ENCODE measurements around the gene MTHFD1L. TPM values are rescaled to one million over a fixed set of nuclear protein-coding genes. Genes with fewer than 3 reads are reported as not detected.

The MTHFD1L gene
- total and polyA plus RNA-seq, 7 donors: 0.60 to 17.9 (median 3.0) TPM

GRCh38 chr6:150890346-150890745 is 24.8 kb downstream of the MTHFD1L start:
- WGBS, 2 donors: 95 to 96% methylated on average over 13 of the region's 13 CpGs
- Histone ChIP-seq H3K9me3 (no peaks in the 10 kb centered on the region), H3K27me3 (no peaks in the 10 kb centered on the region), H3K27ac (no peak overlapping the region), H3K4me3 (no peak overlapping the region), H3K36me3 (peaks cover 0 to 15% (median 4%) of the 10 kb centered on the region in 4 donors), H3K4me1 (peaks cover 0 to 24% (median 12%) of the 10 kb centered on the region in 4 donors)
- intact Hi-C loops (cut with DNase I): loop anchor here (5.0 kb wide), 1 partner anchor 352 kb away; no protein-coding TSS in a partner anchor
- DNase-seq: no peak
- no peak for TF ChIP-seq CTCF (IDR thresholded peaks at IDR 0.05)

GRCh38 chr6:150891888-150892485 is 26.5 kb downstream of the MTHFD1L start:
- 22 to 30% methylated on average over 7 of the region's 7 CpGs for WGBS, 2 donors
- TF ChIP-seq POLR2A (IDR thresholded peaks at IDR 0.05) (no peak), CTCF (IDR thresholded peaks at IDR 0.05) (peak; percentile 78 to 94 (median 82)), EP300 (IDR thresholded peaks at IDR 0.05) (no peak), POLR2AphosphoS5 (IDR thresholded peaks at IDR 0.05) (peak in 1 of 4 donors; percentile 11)
- H3K9me3 ChIP-seq: no peaks in the 10 kb centered on the region
- DNase-seq: peak; percentile 82
- no peaks in the 10 kb centered on the region for H3K27me3 ChIP-seq
- H3K27ac ChIP-seq: peak overlapping the region in 1 of 4 donors; percentile 52
- H3K36me3 ChIP-seq: peaks cover 0 to 14% (median 4%) of the 10 kb centered on the region in 4 donors
- H3K4me3 ChIP-seq: no peak overlapping the region
- peaks cover 0 to 25% (median 14%) of the 10 kb centered on the region in 4 donors for H3K4me1 ChIP-seq
- intact Hi-C loops (cut with DNase I): loop anchor here (1.0 to 5.0 kb wide), 4 partner anchors 123 to 585 kb away; no protein-coding TSS in a partner anchor

- TF ChIP-seq POLR2A (IDR thresholded peaks at IDR 0.05): no peak
- no peak for TF ChIP-seq EP300 (IDR thresholded peaks at IDR 0.05)
- no peak for TF ChIP-seq CTCF (IDR thresholded peaks at IDR 0.05)
- no peak for TF ChIP-seq POLR2AphosphoS5 (IDR thresholded peaks at IDR 0.05)
Measured at GRCh38 chr6:150894191-150894744, 28.8 kb downstream of the MTHFD1L start.

GRCh38 chr6:150894935-150895552 is 29.5 kb downstream of the MTHFD1L start:
- H3K27ac ChIP-seq: peak overlapping the region in 1 of 4 donors; percentile 41
- WGBS, 2 donors: 35 to 48% methylated on average over 12 of the region's 12 CpGs

More at GRCh38 chr6:150894191-150894744, 28.8 kb downstream of the MTHFD1L start:
- intact Hi-C loops (cut with DNase I): loop anchor here (5.0 kb wide), 1 partner anchor 348 kb away; no protein-coding TSS in a partner anchor
- peak overlapping the region in 1 of 4 donors; percentile 41 for H3K27ac ChIP-seq
- no peak for DNase-seq
- H3K27me3 ChIP-seq: no peaks in the 10 kb centered on the region
- H3K9me3 ChIP-seq: no peaks in the 10 kb centered on the region
- 90 to 92% methylated on average over 8 of the region's 8 CpGs for WGBS, 2 donors
- no peak overlapping the region for H3K4me3 ChIP-seq
- H3K36me3 ChIP-seq: peaks cover 0 to 6% (median 0%) of the 10 kb centered on the region in 4 donors
- H3K4me1 ChIP-seq: peaks cover 0 to 37% (median 24%) of the 10 kb centered on the region in 4 donors

More at GRCh38 chr6:150894935-150895552, 29.5 kb downstream of the MTHFD1L start:
- DNase-seq: peak; percentile 54
- H3K27me3 ChIP-seq: no peaks in the 10 kb centered on the region
- no peaks in the 10 kb centered on the region for H3K9me3 ChIP-seq
- peak overlapping the region in 1 of 4 donors; percentile 0 for H3K4me3 ChIP-seq
- TF ChIP-seq POLR2AphosphoS5 (IDR thresholded peaks at IDR 0.05) (no peak), CTCF (IDR thresholded peaks at IDR 0.05) (no peak), POLR2A (IDR thresholded peaks at IDR 0.05) (no peak), EP300 (IDR thresholded peaks at IDR 0.05) (no peak)
- intact Hi-C loops (cut with DNase I): loop anchor here (5.0 kb wide), 1 partner anchor 347 kb away; no protein-coding TSS in a partner anchor
- H3K4me1 ChIP-seq: peaks cover 0 to 37% (median 24%) of the 10 kb centered on the region in 4 donors
- no peaks in the 10 kb centered on the region for H3K36me3 ChIP-seq
